Measurements from ENCODE around the gene PLEKHG4B.

DNA sequence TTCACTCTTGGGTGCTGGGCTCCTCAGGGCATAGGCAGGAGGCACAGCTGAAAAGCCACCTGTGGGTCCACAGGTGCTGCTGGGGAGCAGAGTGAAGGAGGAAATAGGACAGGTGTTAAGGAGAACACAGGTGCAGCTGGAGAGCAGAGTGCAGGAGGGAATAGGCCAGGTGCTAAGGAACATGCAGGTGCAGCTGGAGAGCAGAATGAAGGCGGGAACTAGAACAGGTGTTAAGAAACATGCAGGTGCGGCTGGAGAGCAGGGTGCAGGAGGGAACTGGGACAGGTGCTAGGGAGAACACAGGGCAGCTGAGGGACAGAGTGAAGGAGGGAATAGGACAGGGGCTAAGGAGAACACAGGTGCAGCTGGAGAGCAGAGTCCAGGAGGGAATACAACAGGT lies 43.8 kb upstream of the PLEKHG4B start:
- no peak for TF ChIP-seq POLR2A (IDR thresholded peaks at IDR 0.05; ENCODE audit: low read length)
- TF ChIP-seq GATA1 (IDR thresholded peaks at IDR 0.05; ENCODE audit: low read depth, low read length) = no peak
